Activated T-helper 1 cell treated with Interleukin-2 at 50 U/mL for 16 hours (primary cell): ENCODE measurements around the gene TBC1D22A.

Source experiments
- DNase-seq: peaks from one replicate; pipeline ENCODE4 v3.0.0-alpha.2; 2020; ENCODE audit warnings: low read depth

The TBC1D22A gene

DNA sequence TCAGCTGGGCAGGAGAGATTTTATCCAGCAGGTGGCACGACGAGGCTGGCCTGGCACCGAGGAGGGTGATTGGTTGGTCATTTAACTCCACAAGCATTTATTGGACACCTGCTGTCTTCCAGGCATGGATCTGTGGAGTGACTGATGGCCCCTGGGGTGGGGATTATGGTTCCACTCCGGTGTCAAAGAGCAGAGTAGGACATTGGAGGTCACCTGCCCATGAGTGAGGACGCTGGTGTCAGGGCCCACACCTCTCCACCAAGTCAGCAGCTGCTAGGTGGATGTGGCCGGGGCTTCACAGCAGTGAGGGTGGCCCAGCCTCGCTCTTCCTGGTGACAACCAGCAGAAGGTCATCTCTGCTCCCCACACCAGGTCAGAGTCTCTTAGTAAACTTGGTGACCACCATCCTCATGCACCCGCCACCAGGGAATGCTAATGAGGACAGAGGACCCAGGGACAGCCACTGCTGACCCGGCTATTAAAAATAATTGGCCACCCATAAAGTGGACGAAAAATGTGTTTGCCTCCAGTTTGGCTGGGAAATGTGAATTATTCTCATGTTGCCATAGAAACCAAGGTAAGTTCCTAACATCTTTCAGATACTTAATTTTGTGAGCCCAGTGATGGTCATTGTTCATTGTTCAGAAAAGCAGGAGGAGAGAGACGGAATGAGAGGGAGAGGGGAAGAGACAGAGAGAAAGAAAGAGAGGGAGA is 428.7 kb downstream of the TBC1D22A start:
- no peak for DNase-seq

DNA sequence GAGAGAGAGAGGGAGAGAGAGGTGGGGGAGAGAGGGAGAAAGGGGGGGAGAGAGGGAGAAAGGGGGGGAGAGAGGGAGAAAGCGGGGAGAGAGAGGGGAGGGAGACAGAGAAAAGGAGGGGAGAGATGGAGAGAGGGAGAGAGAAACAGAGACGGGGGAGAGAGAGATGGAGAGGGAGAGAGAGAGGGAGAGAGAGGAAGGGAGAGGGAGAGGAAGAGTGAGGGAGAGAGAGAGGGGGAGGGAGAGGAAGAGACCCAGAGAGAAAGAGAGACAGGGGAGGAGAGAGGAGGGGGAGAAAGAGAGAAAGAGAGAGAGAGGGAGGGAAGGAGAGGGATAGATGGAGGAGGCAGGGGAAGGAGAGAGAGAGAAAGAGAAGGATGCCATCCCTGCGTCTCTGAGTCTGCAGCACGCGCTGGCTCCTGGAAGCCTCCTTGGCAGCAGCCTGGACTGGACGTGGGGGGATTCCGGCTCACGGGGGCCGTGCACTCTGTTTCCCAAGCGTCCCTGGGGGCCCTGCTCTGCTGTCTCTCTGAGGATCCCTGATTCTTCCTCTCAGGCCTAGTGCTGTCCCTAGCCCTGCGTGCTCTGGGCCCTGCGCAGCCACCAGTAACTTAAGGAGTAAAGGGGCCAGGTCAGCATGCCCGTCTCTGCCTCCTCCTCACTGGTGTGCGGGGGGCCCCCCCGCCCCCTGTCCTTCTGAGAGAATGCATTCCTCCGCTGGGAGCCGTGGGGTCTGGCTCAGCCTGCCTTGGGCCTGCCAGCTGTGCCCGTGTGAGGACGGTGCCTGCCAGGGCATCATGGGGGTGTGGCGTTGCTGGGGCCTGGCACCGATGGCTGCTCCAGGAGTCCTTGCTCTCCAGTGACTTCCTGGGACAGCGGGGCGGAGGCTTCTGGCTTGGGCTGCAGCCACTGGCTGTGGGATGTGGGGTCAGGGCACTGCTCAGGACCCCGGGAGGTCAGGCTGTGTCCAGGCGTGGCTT is 429.5 kb downstream of the TBC1D22A start:
- no peak for DNase-seq

- no peak for DNase-seq
Measured at GRCh38 chr22:47192651-47193437, 430.4 kb downstream of the TBC1D22A start.

DNA sequence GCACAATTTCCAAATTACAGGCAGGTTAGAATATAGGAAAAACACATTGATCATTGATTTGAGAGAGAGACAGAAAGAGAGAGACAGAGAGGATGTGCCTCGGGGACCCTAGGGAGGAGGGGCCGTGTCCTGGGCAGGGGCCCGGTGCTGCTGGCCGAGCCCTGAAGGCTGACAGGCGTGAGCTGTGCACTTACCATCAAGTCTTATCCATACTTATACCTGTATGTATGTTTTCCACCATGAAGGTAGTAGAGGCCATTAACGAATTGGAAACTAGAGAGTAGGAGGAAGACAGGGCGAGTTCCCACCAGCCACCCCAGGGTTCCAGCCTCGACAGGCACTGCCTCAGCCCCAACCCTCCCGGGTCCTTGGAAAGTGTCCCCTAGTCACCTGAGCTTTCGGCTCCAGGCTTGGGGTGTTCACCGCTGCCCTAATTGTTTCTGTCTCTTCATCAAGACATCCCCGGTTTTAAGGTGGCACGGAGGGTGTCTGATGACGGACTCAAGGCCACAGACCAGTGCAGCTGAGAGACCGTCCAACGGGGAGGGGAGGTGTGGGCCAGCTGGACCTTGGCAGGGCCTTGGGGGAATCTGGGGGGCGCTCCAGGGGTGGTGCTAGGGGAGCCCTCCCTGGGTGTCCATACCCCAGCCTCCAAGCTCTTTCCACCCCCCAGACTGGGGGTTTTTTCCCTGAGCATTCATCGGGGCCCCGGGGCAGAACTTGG is 431.3 kb downstream of the TBC1D22A start:
- DNase-seq: no peak

DNA sequence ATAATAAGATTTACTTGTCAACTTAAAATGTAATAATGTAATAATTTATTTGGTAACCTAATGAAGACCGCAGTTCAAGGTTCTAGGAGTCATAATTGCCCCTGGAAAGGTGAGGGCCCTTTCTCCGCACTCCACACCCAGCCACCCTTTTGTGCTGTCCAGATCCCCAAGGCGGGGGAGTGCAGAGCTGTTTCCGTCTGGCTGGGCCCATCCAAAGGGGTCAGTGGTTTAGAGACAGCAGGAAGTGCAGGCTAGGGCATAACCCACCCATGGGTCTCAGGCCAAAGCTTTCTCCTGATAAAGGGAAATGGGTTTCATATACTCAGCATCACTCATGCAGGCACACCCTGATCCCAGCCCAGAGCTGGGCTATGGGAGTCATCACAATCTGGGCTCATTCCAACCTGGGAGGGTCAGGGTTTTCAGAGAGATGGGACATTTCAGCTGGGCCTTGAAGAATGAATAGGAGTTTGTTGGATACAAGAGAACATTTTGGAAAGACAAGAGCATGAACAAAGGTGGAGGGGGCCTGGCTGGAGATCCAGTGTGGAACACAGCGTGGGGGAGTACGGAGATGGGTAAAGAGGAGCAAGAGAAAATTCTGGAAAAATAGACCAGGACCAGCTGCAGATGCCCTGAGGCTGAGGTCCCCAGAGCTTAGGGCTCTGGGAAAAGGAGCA is 432.2 kb downstream of the TBC1D22A start:
- no peak for DNase-seq

GRCh38 chr22:47195156-47195483 is 432.7 kb downstream of the TBC1D22A start:
- no peak for DNase-seq

DNA sequence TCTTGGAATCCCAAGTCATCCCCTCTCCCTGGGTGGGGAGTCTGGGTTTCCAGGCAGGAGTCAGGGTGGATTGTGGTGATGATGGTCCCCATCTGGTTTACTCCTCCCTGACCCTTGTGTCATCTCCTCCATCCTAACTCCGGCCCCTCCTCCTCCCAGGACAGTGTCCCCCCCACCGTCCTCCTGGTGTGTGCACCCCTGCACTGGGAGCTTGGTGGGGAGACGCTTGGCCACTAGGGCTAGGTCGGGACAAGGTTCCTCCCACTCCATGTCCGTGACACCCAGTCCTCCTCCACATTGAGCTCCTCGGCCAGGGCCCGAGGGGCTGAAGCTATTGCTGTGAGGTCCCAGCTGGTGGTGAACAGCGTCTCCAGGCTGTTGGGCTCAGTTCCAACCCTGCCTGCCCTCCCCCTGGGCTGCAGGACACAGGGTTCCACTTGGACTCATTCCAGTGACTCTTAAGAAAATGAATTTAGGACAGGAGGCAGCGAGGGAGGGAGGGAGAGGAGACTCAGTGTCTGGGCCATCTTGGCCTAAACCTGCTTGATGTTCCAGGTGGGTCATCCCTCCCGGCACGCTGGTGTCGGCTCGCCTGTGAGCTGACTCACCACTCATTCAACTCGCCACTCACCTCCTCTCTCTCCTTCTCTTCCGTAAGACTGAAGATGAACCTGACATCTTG is 433.2 kb downstream of the TBC1D22A start:
- no peak for DNase-seq

DNA sequence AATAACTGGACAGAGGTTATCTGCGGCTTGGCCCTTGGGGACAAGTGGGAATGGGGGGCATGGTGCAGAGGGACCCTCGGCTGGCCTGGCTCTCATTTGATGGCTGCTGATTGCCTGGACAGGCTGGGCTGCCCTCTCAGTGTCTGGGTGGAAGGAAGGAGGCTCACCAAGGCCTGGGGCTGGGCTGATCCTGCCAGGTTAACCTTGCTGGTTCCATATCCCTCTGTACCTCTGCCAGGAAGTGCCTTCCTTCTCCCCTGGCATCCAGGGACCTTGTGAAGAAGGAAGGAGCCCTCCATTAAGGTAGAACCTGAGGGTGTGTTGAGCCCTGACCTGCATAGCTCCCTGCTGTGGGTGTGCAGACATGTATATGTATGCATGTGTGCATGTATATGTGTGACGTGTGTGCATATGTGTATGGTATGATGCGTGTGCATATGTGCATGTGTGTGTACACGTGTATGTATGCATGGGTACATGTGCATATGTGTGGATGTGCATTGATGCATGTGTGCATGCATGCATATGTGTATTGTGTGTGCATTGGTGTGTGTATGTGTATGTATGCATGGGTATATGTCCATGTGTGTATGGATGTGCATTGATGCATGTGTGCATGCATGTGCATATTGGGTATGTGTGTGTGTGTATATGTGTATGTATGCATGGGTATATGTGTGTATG is 433.9 kb downstream of the TBC1D22A start:
- DNase-seq: no peak

- DNase-seq: no peak
Measured at GRCh38 chr22:47196881-47197772, 434.7 kb downstream of the TBC1D22A start.

- DNase-seq: no peak
Measured at GRCh38 chr22:47197773-47198500, 435.5 kb downstream of the TBC1D22A start.

DNA sequence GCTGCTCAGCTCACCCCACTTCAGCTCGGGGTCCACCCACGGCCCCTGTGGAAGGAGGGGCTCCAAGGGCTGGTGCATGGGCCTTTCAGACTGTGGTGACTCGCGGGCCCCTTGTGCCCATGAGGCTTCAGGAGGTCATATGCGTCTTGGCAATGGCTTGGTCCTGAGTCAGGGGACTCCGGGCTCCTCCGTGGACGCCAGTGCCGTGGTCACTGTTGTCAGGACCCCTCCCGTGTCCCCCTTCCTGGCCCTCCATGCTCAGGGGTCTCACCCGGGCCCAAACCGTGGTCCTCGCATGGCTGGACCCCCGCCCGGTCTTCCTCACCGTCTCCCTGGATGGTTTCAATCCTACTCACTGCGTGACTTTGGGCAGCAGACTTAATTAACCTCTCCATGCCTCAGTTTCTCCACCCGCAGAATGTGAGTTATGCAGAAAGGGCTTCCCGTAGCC is 436.4 kb downstream of the TBC1D22A start:
- DNase-seq: no peak

DNA sequence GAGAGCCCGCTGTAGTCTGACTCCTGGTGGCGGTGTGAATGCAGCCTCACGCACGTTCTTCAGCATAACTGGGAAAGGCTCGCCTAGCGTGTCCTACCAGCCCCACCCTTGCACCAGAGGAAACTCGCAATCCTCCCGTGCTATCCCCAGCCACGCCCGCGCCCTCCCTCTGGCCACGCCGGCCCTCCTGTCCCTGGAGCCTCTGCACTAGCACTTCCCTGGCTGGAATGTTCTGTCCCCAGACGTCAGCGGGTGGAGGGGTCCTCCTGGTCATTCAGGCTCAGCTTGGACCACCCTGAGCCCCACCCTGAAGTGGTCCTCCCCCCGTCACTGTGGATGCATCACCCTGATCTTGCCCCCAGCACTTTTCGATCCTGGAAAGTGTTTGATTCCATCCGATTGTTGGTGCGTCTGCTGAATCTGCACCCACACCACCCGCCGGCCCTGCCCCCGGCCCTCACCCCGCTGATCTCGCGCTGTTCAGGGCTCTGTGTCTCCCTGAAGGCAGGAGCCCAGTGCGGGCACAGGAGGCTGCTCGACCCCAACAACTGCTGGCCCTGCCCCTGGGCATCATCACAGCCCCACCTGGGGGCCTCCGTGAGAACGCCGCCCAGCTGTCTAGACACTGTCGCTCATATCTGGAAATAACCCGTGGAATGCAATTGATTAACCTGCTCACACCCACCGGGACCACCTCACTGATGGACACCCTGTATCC is 437.0 kb downstream of the TBC1D22A start:
- no peak for DNase-seq

DNA sequence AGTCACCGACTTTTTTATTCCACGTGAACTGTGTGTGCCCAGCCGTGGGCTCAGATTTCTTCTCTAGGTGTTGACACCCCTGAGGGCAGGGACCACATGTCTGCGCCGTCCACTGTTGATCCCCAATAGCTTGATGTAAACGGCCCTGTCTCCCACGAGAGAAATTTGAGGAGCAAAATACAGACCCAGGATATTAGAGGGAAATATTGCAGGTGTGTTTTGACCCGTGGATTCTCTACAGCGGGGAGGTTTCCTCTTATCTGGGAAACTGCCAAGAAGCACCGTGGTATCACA is 437.5 kb downstream of the TBC1D22A start:
- DNase-seq: no peak

DNA sequence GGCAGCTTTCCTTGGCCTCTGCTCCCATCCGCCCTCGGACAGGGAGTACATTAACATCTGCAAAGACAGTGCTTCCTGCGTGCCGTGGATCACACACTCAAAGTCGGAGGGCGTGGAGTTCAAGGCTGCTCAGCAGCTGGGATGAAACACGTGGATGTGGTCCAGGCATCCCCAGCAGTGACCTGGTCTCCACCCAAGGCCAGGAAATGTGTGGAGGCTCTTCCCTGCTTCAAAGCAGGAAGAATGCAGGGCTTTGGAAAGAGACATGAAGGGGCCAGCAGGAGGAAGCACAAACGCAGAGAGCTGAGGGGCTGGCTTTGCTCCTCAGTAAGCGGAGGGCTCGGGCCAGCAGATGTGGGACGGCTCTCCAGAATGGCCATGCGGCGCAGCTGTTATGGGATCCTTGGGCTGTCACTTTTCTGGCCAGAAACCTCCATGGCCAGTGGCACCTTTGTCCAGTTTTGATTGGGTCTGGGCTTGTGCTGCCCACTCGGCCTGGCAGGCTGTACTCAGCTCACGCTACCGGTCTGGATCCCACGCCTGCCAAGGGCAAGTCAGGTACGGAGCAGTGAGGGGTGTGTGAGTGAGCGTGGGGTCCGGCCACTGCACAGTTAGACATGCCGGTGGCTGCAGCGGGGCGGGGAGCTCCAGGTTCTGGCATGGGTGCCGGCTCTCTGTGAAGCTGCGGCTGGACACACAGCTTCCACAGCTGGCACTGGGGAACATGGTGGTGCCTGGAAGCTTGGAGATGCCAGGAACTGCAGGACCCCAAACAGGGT is 438.0 kb downstream of the TBC1D22A start:
- DNase-seq: no peak

- no peak for DNase-seq
Measured at GRCh38 chr22:47201186-47201995, 438.9 kb downstream of the TBC1D22A start.
